SK-N-SH treated with all-trans-retinoic acid at 6 μM for 48 hours (cell line): Measurements from ENCODE around the gene TIMELESS.

Source experiments
- ATAC-seq: fragments of 200-7000 bp; cut with Tn5 transposase; 3 replicates; pipeline ENCODE4 v1.9.1; 2020; ENCODE audit warnings: mild to moderate bottlenecking, moderate library complexity
- ARNTL ChIP-seq: fragments of 450-650 bp; formaldehyde crosslinking; IDR thresholded peaks from 2 replicates; pipeline ENCODE4 v1.5.0; 2020; ENCODE audit warnings: low read depth, mild to moderate bottlenecking, moderate library complexity, borderline replicate concordance
- BACH2 ChIP-seq: fragments of 250-450 bp; sonication (Bioruptor Pico); IDR thresholded peaks from 2 replicates; pipeline ENCODE4 v1.9.0; 2021; ENCODE audit warnings: mild to moderate bottlenecking, borderline replicate concordance
- CREB5 ChIP-seq: fragments of 250-450 bp; sonication (Bioruptor Pico); IDR thresholded peaks from 2 replicates; pipeline ENCODE4 v1.5.1; 2020; ENCODE audit warnings: low read depth, mild to moderate bottlenecking, moderate library complexity
- CSDC2 ChIP-seq: fragments of 250-450 bp; sonication (Bioruptor Pico); IDR thresholded peaks from 2 replicates; pipeline ENCODE4 v1.5.0; 2020; ENCODE audit warnings: mild to moderate bottlenecking, moderate library complexity
- ESRRG ChIP-seq: fragments of 250-450 bp; sonication (Bioruptor Pico); IDR thresholded peaks from 2 replicates; pipeline ENCODE4 v1.6.1; 2021; ENCODE audit warnings: mild to moderate bottlenecking
- GLIS3 ChIP-seq: fragments of 250-450 bp; sonication (Bioruptor Pico); IDR thresholded peaks from 2 replicates; pipeline ENCODE4 v1.5.0; 2020; ENCODE audit warnings: mild to moderate bottlenecking, moderate library complexity
- ISL1 ChIP-seq: fragments of 250-450 bp; sonication (Bioruptor Pico); IDR thresholded peaks from 2 replicates; pipeline ENCODE4 v2.1.2; 2022; ENCODE audit warnings: mild to moderate bottlenecking, moderate library complexity
- OSR1 ChIP-seq: fragments of 250-450 bp; sonication (Bioruptor Pico); IDR thresholded peaks from 2 replicates; pipeline ENCODE4 v1.8.0; 2022; ENCODE audit warnings: moderate library complexity, mild to moderate bottlenecking, inconsistent platforms
- PPARA ChIP-seq: fragments of 250-450 bp; sonication (Bioruptor Pico); IDR thresholded peaks from 2 replicates; pipeline ENCODE4 v1.5.0; 2020; ENCODE audit warnings: mild to moderate bottlenecking, borderline replicate concordance
- RARB ChIP-seq: fragments of 250-450 bp; sonication (Bioruptor Pico); IDR thresholded peaks from 2 replicates; pipeline ENCODE4 v1.8.0; 2021; ENCODE audit warnings: mild to moderate bottlenecking, moderate library complexity
- SNAI2 ChIP-seq: fragments of 250-450 bp; sonication (Bioruptor Pico); IDR thresholded peaks from 2 replicates; pipeline ENCODE4 v1.5.0; 2020; ENCODE audit warnings: mild to moderate bottlenecking, moderate library complexity
- TCF4 ChIP-seq: fragments of 250-450 bp; sonication (Bioruptor Pico); IDR thresholded peaks from 2 replicates; pipeline ENCODE4 v1.8.0; 2021; ENCODE audit warnings: mild to moderate bottlenecking, moderate library complexity, borderline replicate concordance
- TOX ChIP-seq: fragments of 250-450 bp; sonication (Bioruptor Pico); IDR thresholded peaks from 2 replicates; pipeline ENCODE4 v1.8.0; 2021; ENCODE audit warnings: mild to moderate bottlenecking, moderate library complexity, borderline replicate concordance
- ZC3H10 ChIP-seq: fragments of 250-450 bp; sonication (Bioruptor Pico); IDR thresholded peaks from 2 replicates; pipeline ENCODE4 v1.5.1; 2021; ENCODE audit warnings: mild to moderate bottlenecking, moderate library complexity
- ZFP3 ChIP-seq: fragments of 250-450 bp; sonication (Bioruptor Pico); IDR thresholded peaks from 2 replicates; pipeline ENCODE4 v1.5.0; 2020; ENCODE audit warnings: mild to moderate bottlenecking, moderate library complexity
- ZFP30 ChIP-seq: fragments of 450-650 bp; formaldehyde crosslinking; IDR thresholded peaks from 2 replicates; pipeline ENCODE4 v1.5.0; 2022; ENCODE audit warnings: mild to moderate bottlenecking, moderate library complexity
- ZNF565 ChIP-seq: fragments of 450-650 bp; formaldehyde crosslinking; conservative IDR thresholded peaks from 2 replicates; pipeline ENCODE4 v1.5.0; 2020; ENCODE audit warnings: low read depth, mild to moderate bottlenecking, moderate library complexity
- ZNF70 ChIP-seq: fragments of 450-650 bp; formaldehyde crosslinking; IDR thresholded peaks from 2 replicates; pipeline ENCODE4 v1.5.0; 2020; ENCODE audit warnings: mild to moderate bottlenecking, moderate library complexity
- ZNF8 ChIP-seq: fragments of 450-650 bp; formaldehyde crosslinking; IDR thresholded peaks from 2 replicates; pipeline ENCODE4 v1.5.0; 2020; ENCODE audit warnings: mild to moderate bottlenecking, moderate library complexity
- TF ChIP-seq, protein P1 (sequence below): fragments of 250-450 bp; sonication (Bioruptor Pico); IDR thresholded peaks from 2 replicates; pipeline ENCODE4 v1.8.0; 2021; ENCODE audit warnings: low read depth, mild to moderate bottlenecking, moderate library complexity, borderline replicate concordance
- TF ChIP-seq, protein P2 (sequence below): fragments of 250-450 bp; sonication (Bioruptor Pico); IDR thresholded peaks from 2 replicates; pipeline ENCODE4 v1.5.1; 2021; ENCODE audit warnings: mild to moderate bottlenecking, moderate library complexity
- TF ChIP-seq, protein P3 (sequence below): fragments of 250-450 bp; sonication (Bioruptor Pico); IDR thresholded peaks from 2 replicates; pipeline ENCODE4 v1.8.0; 2020; ENCODE audit warnings: mild to moderate bottlenecking, moderate library complexity, borderline replicate concordance
- TF ChIP-seq, protein P4 (sequence below): fragments of 250-450 bp; sonication (Bioruptor Pico); IDR thresholded peaks from 2 replicates; pipeline ENCODE4 v1.5.0; 2020; ENCODE audit warnings: mild to moderate bottlenecking, moderate library complexity

Gene TIMELESS

GRCh38 chr12:56413392-56413791 is 35.8 kb downstream of the TIMELESS start:
- no peak for ATAC-seq
- TF ChIP-seq, protein P1, sequence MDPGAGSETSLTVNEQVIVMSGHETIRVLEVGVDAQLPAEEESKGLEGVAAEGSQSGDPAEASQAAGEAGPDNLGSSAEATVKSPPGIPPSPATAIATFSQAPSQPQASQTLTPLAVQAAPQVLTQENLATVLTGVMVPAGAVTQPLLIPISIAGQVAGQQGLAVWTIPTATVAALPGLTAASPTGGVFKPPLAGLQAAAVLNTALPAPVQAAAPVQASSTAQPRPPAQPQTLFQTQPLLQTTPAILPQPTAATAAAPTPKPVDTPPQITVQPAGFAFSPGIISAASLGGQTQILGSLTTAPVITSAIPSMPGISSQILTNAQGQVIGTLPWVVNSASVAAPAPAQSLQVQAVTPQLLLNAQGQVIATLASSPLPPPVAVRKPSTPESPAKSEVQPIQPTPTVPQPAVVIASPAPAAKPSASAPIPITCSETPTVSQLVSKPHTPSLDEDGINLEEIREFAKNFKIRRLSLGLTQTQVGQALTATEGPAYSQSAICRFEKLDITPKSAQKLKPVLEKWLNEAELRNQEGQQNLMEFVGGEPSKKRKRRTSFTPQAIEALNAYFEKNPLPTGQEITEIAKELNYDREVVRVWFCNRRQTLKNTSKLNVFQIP (CRISPR knock-in tag), result no peak
- no peak for TF ChIP-seq CREB5 (CRISPR knock-in tag)
- no peak for TF ChIP-seq ZNF8
- TF ChIP-seq ARNTL (CRISPR knock-in tag), result no peak
- no peak for TF ChIP-seq SNAI2 (CRISPR knock-in tag)
- no peak for TF ChIP-seq PPARA (CRISPR knock-in tag)
- no peak for TF ChIP-seq ZC3H10
- TF ChIP-seq ISL1, result no peak
- TF ChIP-seq ZFP3, result no peak
- TF ChIP-seq GLIS3, result no peak
- no peak for TF ChIP-seq ZNF565
- TF ChIP-seq BACH2, result no peak
- no peak for TF ChIP-seq TCF4 (CRISPR knock-in tag)
- TF ChIP-seq, protein P2, sequence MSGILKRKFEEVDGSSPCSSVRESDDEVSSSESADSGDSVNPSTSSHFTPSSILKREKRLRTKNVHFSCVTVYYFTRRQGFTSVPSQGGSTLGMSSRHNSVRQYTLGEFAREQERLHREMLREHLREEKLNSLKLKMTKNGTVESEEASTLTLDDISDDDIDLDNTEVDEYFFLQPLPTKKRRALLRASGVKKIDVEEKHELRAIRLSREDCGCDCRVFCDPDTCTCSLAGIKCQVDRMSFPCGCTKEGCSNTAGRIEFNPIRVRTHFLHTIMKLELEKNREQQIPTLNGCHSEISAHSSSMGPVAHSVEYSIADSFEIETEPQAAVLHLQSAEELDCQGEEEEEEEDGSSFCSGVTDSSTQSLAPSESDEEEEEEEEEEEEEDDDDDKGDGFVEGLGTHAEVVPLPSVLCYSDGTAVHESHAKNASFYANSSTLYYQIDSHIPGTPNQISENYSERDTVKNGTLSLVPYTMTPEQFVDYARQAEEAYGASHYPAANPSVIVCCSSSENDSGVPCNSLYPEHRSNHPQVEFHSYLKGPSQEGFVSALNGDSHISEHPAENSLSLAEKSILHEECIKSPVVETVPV (CRISPR knock-in tag), result no peak
- TF ChIP-seq, protein P3, sequence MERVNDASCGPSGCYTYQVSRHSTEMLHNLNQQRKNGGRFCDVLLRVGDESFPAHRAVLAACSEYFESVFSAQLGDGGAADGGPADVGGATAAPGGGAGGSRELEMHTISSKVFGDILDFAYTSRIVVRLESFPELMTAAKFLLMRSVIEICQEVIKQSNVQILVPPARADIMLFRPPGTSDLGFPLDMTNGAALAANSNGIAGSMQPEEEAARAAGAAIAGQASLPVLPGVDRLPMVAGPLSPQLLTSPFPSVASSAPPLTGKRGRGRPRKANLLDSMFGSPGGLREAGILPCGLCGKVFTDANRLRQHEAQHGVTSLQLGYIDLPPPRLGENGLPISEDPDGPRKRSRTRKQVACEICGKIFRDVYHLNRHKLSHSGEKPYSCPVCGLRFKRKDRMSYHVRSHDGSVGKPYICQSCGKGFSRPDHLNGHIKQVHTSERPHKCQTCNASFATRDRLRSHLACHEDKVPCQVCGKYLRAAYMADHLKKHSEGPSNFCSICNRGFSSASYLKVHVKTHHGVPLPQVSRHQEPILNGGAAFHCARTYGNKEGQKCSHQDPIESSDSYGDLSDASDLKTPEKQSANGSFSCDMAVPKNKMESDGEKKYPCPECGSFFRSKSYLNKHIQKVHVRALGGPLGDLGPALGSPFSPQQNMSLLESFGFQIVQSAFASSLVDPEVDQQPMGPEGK (CRISPR knock-in tag), result no peak
- TF ChIP-seq, protein P4, sequence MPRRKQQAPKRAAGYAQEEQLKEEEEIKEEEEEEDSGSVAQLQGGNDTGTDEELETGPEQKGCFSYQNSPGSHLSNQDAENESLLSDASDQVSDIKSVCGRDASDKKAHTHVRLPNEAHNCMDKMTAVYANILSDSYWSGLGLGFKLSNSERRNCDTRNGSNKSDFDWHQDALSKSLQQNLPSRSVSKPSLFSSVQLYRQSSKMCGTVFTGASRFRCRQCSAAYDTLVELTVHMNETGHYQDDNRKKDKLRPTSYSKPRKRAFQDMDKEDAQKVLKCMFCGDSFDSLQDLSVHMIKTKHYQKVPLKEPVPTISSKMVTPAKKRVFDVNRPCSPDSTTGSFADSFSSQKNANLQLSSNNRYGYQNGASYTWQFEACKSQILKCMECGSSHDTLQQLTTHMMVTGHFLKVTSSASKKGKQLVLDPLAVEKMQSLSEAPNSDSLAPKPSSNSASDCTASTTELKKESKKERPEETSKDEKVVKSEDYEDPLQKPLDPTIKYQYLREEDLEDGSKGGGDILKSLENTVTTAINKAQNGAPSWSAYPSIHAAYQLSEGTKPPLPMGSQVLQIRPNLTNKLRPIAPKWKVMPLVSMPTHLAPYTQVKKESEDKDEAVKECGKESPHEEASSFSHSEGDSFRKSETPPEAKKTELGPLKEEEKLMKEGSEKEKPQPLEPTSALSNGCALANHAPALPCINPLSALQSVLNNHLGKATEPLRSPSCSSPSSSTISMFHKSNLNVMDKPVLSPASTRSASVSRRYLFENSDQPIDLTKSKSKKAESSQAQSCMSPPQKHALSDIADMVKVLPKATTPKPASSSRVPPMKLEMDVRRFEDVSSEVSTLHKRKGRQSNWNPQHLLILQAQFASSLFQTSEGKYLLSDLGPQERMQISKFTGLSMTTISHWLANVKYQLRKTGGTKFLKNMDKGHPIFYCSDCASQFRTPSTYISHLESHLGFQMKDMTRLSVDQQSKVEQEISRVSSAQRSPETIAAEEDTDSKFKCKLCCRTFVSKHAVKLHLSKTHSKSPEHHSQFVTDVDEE, result no peak

DNA sequence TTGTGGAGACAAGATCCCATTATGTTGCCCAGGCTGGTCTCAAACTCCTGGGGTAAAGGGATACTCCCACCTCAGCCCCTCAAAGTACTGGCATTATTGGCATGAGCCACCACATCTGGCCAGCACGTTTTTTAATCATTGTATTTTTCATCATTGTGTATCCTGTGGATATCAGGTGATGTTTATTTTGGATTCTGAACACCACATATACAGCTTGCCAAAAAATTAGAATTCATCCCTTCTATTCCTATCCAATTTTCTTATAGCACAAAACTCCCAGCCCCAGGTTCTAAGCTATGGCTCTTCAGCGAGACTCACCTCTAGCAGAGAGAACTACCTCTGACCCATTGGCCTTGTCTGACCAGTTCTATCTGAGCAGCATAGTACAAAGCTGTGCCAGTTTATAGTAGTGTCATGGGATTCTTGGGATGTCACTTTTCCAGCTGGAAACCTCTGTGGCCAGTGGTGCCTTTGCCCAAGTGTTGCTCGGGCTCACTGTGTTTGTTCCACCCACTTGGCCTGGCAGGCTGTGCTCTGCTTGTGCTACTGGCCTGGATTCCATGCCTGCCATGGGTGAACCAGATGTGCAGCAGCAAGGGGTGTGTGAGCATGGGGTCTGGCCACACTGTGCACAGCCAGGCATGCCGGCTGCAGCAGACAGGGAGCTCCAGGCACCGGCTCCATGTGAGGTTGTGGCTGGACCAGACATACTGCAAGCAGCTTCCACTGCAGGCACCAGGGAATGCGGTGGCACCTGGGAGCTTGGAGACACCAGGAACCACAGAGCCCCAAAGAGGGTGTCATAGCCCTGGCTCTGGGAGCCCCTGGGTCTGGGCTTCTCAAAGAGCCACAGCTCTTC is 37.2 kb downstream of the TIMELESS start:
- ATAC-seq, result no peak; the same call in 2 of the 3 replicates
- TF ChIP-seq ZNF8 (no peak), ZC3H10 (no peak), ZFP30 (CRISPR knock-in tag) (no peak), TOX (no peak), ZNF70 (CRISPR knock-in tag) (no peak), TCF4 (CRISPR knock-in tag) (no peak), ESRRG (CRISPR knock-in tag) (no peak), ARNTL (CRISPR knock-in tag) (no peak), CREB5 (CRISPR knock-in tag) (no peak), RARB (CRISPR knock-in tag) (no peak), OSR1 (CRISPR knock-in tag) (no peak), SNAI2 (CRISPR knock-in tag) (no peak), PPARA (CRISPR knock-in tag) (no peak), ISL1 (no peak), ZFP3 (no peak), CSDC2 (CRISPR knock-in tag) (no peak)
- TF ChIP-seq, protein P3 (CRISPR knock-in tag), result no peak
- TF ChIP-seq, protein P2 (CRISPR knock-in tag), result no peak
- TF ChIP-seq, all 23 proteins: peak for 0
